GM12864 (cell line): ENCODE results near the gene RNASE12.
"Not testable (repeated sequence)": the region's sequence is repeated elsewhere in the genome, so short reads cannot be mapped to it uniquely, and the experiment has no call there.

ENCODE experiments used
- DNase-seq: peaks from one replicate; pipeline ENCODE4 v3.0.0-alpha.2; 2011; ENCODE audit warnings: low read depth
- H3K4me3 ChIP-seq: 2 replicates; pipeline ENCODE4 v1.5.1; 2011; ENCODE audit warnings: mild to moderate bottlenecking, low read depth, low read length, control low read depth
- CTCF ChIP-seq: IDR thresholded peaks from 2 replicates; pipeline ENCODE4 v1.5.1; 2011; ENCODE audit warnings: low read depth, mild to moderate bottlenecking, moderate library complexity, low read length, control low read depth, inconsistent platforms; ENCODE audit errors: missing control alignments

The RNASE12 gene

GRCh38 chr14:20578784-20579502 lies 12.2 kb downstream of the RNASE12 start:
- TF ChIP-seq CTCF = no peak
- no peak for DNase-seq
- H3K4me3 ChIP-seq = no peak overlapping the region

GRCh38 chr14:20578325-20578724 lies 12.9 kb downstream of the RNASE12 start:
- no peak for DNase-seq
- TF ChIP-seq CTCF = no peak
- H3K4me3 ChIP-seq = no peak overlapping the region

GRCh38 chr14:20572382-20572990 lies 18.7 kb downstream of the RNASE12 start:
- H3K4me3 ChIP-seq, DNase-seq: not testable (repeated sequence)

- H3K4me3 ChIP-seq, DNase-seq: not testable (repeated sequence)
These were observed 20.5 kb downstream of the RNASE12 start for GRCh38 chr14:20570720-20571119.

GRCh38 chr14:20569865-20570264 lies 21.3 kb downstream of the RNASE12 start:
- H3K4me3 ChIP-seq, DNase-seq: not testable (repeated sequence)

- TF ChIP-seq CTCF = no peak
- no peak overlapping the region for H3K4me3 ChIP-seq
- no peak for DNase-seq
These were observed 22.1 kb downstream of the RNASE12 start for GRCh38 chr14:20569066-20569465.

GRCh38 chr14:20568393-20568792 lies 22.8 kb downstream of the RNASE12 start:
- H3K4me3 ChIP-seq = no peak overlapping the region
- no peak for TF ChIP-seq CTCF
- DNase-seq = no peak

- H3K4me3 ChIP-seq = not testable (repeated sequence)
These were observed 24.0 kb downstream of the RNASE12 start for GRCh38 chr14:20567199-20567598.

GRCh38 chr14:20564501-20564997 lies 26.6 kb downstream of the RNASE12 start:
- TF ChIP-seq CTCF = no peak
- no peak for DNase-seq
- no peak overlapping the region for H3K4me3 ChIP-seq

More at GRCh38 chr14:20567199-20567598, 24.0 kb downstream of the RNASE12 start:
- not testable (repeated sequence) for DNase-seq
